Right renal pelvis (tissue), 4 donors: ENCODE measurements around the gene KRT33B. TPM values are rescaled to one million over a fixed set of nuclear protein-coding genes. Genes with fewer than 3 reads are reported as not detected.

Experiments
- DNase-seq, 4 donors: peaks; one replicate each; pipeline ENCODE4 v3.0.0-alpha.2; 2013; ENCODE audit warnings: low read depth in 4 of 4, low spot score in 3 of 4, missing footprints in 1 of 4
- polyA plus RNA-seq, 4 donors: library from polyadenylated mRNA; unstranded; fragments of 120-200 nt; gene quantifications; one replicate each; pipeline ENCODE4 v1.2.1, GENCODE V29; 2013; ENCODE audit not compliant: insufficient read length in 4 of 4

Gene KRT33B
- polyA plus RNA-seq, 4 donors = 0.03 TPM; not detected in 3

DNA sequence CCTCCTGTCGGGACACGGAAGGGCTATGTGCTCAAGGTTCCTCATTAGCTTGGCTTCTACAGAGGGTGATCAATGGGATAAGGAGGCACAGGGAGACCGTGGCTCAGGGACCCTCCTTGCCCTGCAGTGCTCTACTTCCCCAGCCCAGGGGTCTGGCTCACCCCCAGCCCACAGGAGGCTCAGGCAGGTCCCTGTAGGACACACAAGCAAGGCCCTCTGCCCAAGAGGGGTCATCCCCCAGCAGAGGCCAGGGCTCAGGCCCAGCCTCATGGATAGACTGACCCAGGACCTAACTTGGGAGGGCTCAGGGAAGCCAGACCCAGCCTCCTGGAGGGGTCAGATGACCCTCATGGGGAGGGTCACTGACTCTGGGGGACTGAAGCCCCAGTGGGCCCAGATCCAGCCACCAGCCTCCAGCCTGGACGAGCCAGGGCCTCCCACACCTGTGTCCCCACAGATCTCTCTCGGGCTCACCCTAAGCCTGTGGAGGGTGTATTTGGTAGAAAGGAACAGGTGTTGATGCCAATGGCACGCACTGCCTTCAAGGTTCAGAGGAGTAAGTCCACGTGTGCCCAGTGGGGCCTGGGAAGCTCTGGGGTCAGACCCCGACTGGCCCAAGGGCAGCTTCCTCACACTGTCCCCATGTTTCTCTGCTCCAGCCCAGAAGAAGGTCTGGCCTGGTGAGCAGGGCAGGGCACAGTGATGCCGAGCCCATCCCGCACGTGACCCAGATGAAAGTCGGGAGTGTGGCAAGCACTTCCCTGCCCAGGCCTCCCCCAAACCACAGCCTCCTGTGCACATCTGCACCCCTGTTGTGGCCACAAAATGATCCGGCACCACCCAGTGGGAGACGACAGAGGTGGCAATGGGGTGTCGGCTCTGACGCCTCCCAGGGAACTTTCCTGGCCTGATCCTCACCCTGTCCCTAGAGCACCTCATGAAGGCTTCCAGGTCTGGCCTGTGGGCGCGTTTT, 43.2 kb downstream of the KRT33B start:
- no peak for DNase-seq

DNA sequence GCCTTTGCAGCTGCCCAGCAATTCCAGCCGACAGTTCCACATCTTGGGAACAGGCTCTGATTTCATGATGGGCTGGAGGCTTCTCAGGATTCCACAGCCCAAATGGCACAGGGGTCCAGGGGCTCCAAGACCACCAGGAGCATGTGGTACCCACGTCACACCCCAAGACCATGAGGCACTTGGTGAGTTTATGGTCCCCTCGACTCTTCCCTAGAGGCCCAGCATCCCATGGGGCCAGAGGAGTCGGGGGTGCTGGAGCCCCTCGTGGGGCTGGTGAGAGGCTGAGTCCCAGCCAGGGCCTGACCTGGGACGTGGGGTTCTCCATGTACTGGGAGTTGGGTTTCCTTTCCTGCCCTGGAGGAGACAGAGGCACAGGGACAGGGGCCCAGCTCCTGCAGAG, 44.0 kb downstream of the KRT33B start:
- DNase-seq = no peak

DNA sequence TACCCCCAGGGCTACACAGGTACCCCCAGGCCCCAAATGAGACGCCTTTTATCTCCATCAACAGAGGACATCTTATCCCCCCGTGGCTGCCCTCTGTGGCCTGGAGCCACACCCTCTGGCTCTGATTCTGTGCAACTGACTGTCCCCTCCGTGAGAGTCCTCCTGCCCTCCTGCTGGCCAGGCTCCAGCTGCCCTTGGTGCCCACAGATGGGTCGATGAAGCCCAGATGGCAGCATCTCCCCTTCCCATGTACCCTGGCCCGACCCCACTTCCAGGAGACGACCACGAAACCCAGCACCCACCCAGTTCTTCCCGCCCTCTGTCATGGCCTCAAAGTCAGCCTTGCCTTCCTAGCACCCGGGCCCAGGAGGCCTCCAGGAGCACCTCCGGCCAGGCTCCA, 44.5 kb downstream of the KRT33B start:
- no peak for DNase-seq

DNA sequence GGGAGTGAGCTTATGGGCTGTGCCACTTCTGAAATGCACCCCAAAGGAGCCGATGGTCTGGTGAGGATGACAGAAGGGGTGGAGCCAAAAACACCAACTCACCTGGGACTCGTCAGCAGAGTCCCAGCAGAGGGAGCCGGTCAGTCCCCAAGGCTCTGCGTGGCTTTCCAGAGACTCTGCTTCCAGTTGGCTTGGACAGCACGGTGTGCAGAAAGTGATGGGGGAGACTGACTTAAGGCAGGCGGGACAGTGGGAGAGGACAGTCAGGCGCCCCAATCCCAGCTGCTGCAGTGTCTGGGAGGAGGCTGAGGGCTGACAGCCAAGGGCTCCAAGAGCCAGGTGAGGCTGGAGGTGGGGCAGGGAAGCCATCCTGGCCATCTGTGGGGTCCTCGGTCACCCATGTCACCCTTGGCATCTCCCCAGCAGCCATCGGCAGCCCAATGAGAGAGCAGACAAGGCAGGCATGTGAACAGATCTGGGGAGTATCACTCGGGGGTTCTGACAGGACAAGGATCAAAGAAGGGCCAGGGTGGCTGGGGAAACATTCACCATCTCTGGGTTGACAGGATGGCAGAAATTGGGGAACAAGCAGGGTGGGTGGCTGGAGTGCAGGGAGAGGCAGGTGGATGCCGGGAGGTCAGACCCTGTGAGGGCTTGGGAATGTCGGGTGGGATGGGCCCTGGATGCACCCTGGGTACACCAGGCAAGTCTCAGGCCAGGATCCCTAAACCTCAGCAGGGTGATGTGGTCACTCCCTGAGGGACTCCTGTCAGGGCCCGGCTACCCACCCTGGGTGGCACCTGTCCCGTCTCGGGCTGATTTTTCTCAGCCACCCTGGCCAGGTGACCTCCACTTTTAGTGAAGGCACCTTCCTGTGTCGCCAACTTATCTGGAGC, 45.2 kb downstream of the KRT33B start:
- DNase-seq = no peak

DNA sequence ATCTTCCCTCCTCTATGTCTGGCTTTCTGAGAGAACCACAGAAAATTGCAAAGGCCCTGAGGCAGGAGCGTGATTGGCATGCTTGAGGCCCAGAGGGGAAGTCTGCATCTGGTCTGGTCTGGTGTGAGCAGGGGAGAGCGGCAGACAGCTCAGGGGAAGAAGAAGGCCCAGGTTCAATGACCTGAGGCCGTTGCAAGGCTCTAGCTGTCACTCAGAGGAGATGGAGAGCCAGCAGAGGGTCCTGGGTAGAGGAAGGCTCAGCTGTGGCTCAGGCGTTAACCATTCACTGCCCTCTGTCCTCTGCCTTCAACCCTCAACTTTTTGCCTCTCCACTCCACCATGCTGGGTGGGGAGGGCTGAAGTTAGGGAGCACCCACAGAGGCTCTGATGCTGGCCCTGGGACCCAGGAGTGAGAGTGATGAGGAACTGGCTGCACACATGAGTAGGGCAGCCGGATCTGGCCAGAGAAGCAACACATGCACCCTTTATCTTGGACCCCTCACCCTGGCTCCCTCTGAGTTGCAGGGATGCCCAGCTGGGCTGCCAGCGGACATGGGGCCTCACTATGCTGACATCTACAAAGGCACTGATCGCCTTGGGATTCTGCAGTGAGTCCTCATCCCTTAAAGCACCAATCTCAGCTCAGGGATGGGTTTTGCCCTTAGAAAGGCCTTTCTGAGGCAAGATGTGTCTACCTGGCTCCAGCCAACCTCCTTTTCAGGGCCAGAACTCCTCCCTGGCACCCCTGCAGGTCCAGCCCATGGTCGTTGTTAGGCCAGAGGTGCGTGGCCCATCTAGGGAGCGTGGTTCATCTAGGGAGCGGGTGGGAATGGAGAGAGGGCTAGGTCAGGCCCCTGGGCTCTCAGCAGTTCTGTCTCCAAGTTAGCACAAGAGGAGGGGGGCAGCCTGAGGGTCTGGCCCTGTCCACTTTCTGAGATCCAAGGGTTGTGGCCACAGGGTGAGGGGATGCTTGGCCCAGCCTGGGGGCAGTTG, 46.4 kb downstream of the KRT33B start:
- no peak for DNase-seq

DNA sequence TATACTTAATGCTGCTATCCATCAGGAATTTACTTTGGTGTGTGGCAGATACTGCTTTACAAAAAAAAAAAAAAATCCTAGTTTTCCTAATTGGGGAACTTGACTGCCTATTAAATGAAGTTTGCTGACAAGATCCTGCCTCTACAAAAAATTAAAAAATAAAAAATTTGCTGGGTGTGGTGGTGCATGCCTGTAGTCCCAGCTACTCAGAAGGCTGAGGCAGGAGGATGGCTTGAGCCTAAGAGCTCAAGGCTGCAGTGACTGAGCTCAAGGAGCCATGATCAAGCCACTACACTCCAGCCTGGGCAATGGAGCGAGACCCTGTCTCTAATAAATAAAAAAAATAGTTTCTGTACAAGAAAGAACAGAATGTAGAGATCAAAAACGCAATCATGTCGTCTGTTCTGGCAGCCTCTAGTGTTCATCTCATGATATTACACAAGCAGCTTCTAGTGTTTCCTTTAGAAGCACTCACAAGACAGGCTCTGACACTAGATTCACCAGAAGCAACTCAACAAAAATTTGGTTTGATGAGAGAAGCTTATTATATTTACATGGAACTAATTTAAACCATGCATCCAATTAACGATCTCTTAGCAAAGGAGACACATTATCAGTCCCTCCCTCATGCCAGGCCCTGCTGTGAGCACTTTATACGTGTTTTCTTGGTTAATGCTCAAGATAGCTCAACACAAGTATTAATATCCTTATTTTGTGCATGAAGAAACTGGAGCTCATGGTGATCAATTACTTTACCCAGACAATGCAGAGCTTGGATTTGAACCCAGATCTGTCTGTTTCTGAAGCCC, 47.3 kb downstream of the KRT33B start:
- DNase-seq = no peak

DNA sequence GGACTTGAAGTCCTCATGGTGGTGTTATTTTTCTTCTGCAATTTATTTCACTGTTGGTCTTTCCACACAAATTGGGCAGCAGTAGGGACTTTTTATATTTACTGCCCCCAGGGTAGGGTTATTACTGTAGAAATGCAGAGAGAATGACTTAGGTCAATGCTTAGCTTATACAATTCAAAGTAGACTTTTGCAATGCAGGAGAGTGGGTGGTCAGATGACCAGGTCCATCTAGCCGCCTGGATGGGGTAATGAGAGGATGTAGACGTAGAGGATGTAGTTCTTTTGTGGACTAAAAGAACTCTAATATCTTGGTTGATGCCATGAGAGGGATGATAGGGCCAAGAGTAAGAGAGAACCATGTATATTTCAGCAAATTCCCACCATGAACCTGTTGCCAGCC, 51.4 kb downstream of the KRT33B start:
- no peak for DNase-seq

DNA sequence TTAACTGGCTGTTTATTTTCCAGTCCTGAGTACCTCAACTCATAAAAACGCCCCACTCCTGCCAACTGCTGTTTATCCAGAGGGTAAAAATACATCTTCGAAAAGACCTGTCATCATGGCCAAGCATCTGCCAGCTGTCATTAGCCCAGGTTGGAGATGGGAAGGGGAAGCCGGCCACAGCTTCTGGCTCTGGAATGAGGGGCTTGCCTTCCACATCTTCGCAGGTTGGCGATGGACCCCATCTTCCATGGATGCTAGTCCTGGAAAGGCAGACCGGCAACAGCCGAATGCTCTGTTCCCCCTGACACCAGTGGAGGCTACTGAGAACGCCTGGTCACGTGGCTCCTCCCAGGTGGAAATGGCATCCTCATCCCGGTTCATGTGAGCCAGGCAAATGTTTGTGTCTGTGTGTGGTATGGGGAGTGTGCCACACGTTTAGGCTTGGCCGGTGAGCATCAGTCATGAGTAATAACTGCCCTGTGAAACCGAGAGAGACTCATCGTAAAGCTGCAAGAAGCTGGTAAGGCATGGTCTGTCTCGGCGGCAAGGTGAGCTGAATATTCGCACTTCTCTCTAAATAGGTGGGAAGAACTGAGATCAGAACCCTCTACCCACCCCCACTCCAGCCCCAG, 53.7 kb downstream of the KRT33B start:
- DNase-seq = no peak

DNA sequence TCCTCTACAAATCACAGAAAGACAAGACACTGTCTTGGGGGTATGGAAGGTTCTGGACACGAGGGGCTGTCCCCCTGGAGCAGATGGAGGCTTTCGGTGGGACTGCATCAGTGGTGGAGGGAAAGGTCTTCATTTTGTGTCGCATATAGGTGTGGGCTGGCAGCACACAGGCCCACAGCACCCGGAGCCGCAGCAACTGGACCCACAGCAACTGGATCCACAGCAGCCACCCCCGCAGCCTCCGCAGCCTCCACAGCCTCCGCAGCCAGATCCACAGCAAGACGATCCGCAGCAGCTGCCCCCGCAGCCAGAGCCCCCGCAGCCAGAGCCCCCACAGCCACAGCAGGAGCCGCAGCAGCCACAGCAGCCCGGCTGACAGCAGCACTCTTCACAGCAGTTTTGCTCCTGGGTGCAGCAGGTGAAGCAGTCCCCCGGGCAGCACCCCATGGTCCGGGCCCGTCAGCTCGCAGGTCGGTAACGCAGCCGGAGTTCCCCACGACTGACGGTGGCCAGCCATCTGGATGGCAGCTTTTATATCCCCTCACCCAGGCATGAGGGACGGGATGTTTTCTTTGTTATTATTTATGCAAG, 54.3 kb downstream of the KRT33B start, which contains the start of gene KRTAP17-1:
Gene KRTAP17-1 (minus strand): TSS at position 507 of the 591 bp plus-strand sequence. CDS start 60 bp downstream, at position 447.
- DNase-seq = no peak

Other genes starting within 250 kb of the KRT33B start
- not detected for gene KRTAP4-12, start 245.6 kb downstream of the KRT33B start, polyA plus RNA-seq
- not detected for gene KRTAP4-6, start 229.3 kb downstream of the KRT33B start, polyA plus RNA-seq
- not detected for gene KRTAP4-5, start 220.0 kb downstream of the KRT33B start, polyA plus RNA-seq
- gene KRTAP4-4, start 209.1 kb downstream of the KRT33B start, polyA plus RNA-seq = not detected
- gene KRTAP4-3, start 201.6 kb downstream of the KRT33B start, polyA plus RNA-seq = not detected
- gene KRTAP4-2, start 191.6 kb downstream of the KRT33B start, polyA plus RNA-seq = not detected
- gene KRTAP4-1, start 184.9 kb downstream of the KRT33B start, polyA plus RNA-seq = not detected
- gene KRTAP9-1, start 179.9 kb downstream of the KRT33B start, polyA plus RNA-seq = not detected
- not detected for gene KRTAP9-2, start 143.2 kb downstream of the KRT33B start, polyA plus RNA-seq
- not detected for gene KRTAP9-3, start 137.4 kb downstream of the KRT33B start, polyA plus RNA-seq
- not detected for gene KRTAP9-8, start 131.8 kb downstream of the KRT33B start, polyA plus RNA-seq
- not detected for gene KRTAP9-4, start 120.1 kb downstream of the KRT33B start, polyA plus RNA-seq
- gene KRTAP9-9, start 114.4 kb downstream of the KRT33B start, polyA plus RNA-seq = not detected
- under 1 TPM in 1 of 4 donors, not detected in 3; 0.05 TPM for gene KRTAP9-6, start 104.4 kb downstream of the KRT33B start, polyA plus RNA-seq
- gene KRTAP9-7, start 94.1 kb downstream of the KRT33B start, polyA plus RNA-seq = not detected
- not detected for gene KRTAP29-1, start 67.0 kb downstream of the KRT33B start, polyA plus RNA-seq
- gene KRTAP16-1, start 60.5 kb downstream of the KRT33B start, polyA plus RNA-seq = not detected
- gene KRTAP17-1, start 54.1 kb downstream of the KRT33B start, polyA plus RNA-seq = not detected
- gene KRT33A, start 19.0 kb downstream of the KRT33B start, polyA plus RNA-seq = not detected
- gene KRT34, start 12.5 kb upstream of the KRT33B start, polyA plus RNA-seq = not detected
- not detected for gene KRT31, start 27.8 kb upstream of the KRT33B start, polyA plus RNA-seq
- gene KRT37, start 54.8 kb upstream of the KRT33B start, polyA plus RNA-seq = not detected
- gene KRT38, start 71.2 kb upstream of the KRT33B start, polyA plus RNA-seq = not detected
- gene KRT32, start 97.6 kb upstream of the KRT33B start, polyA plus RNA-seq = not detected
- under 1 TPM in 1 of 4 donors, not detected in 3; 0.06 TPM for gene KRT35, start 111.3 kb upstream of the KRT33B start, polyA plus RNA-seq
- gene KRT36, start 120.1 kb upstream of the KRT33B start, polyA plus RNA-seq = not detected
- 1 to 10 TPM in 2 of 4 donors, under 1 TPM in 2; 0.21 to 6.2 (median 1.2) TPM for gene KRT13, start 135.8 kb upstream of the KRT33B start, polyA plus RNA-seq
- gene KRT15, start 149.1 kb upstream of the KRT33B start, polyA plus RNA-seq = 1 to 10 TPM in 2 of 4 donors, under 1 TPM in 2; 0.68 to 2.9 (median 1.2) TPM
- 100 to 1,000 TPM; 143 to 231 (median 189) TPM for gene KRT19, start 158.5 kb upstream of the KRT33B start, polyA plus RNA-seq
- not detected for gene KRT9, start 202.2 kb upstream of the KRT33B start, polyA plus RNA-seq
- gene KRT14, start 217.1 kb upstream of the KRT33B start, polyA plus RNA-seq = under 1 TPM; 0.14 to 0.44 (median 0.26) TPM
- gene KRT16, start 243.0 kb upstream of the KRT33B start, polyA plus RNA-seq = under 1 TPM in 1 of 4 donors, not detected in 3; 0.09 TPM